ENCODE data around the gene OR2G2. TPM values are rescaled to one million over a fixed set of nuclear protein-coding genes. Genes with fewer than 3 reads are reported as not detected.

The OR2G2 gene
- polyA plus RNA-seq, 3 donors = not detected

- Histone ChIP-seq H3K9ac (ENCODE audit: insufficient read depth, low read length, poor library complexity, severe bottlenecking) (no peak overlapping the region), H2AFZ (ENCODE audit: insufficient read depth, low read depth, low read length, poor library complexity, severe bottlenecking) (no peak overlapping the region), H3K27ac (ENCODE audit: low read depth in 1 of 2, low read length in 2 of 2) (no peak overlapping the region), H4K20me1 (ENCODE audit: insufficient read depth, low read length) (no peaks in the 10 kb centered on the region), H3K4me1 (ENCODE audit: control insufficient read depth in 1 of 2, insufficient read depth in 2 of 2, low read length in 2 of 2) (no peaks in the 10 kb centered on the region), H3K9me3 (replicated peaks in 1 of 2; ENCODE audit: control insufficient read depth in 1 of 2, insufficient read depth in 1 of 2, low read length in 2 of 2) (no peaks in the 10 kb centered on the region), H3K79me2 (ENCODE audit: insufficient read depth, low read length) (no peaks in the 10 kb centered on the region), H3K36me3 (replicated peaks in 1 of 2; ENCODE audit: control insufficient read depth in 1 of 2, insufficient read depth in 2 of 2, low read length in 2 of 2) (no peaks in the 10 kb centered on the region), H3K4me2 (replicated peaks; ENCODE audit: extremely low read depth, low read length, poor library complexity, severe bottlenecking) (no peak overlapping the region), H3K4me3 (replicated peaks in 1 of 3; ENCODE audit: low read depth in 2 of 3, low read length in 3 of 3) (no peak overlapping the region), H3K27me3 (ENCODE audit: control insufficient read depth in 2 of 2, insufficient read depth in 2 of 2, low read length in 2 of 2) (no peaks in the 10 kb centered on the region)
- H3K27ac Mint-ChIP-seq = no peak overlapping the region
- 78% methylated on average over 9 of the region's 10 CpGs for WGBS (ENCODE audit: insufficient coverage)
- no peaks in the 10 kb centered on the region for H3K4me1 Mint-ChIP-seq
- peaks cover 0 to 2% (median 0%) of the 10 kb centered on the region in 7 donors for H3K9me3 Mint-ChIP-seq
- no peak for DNase-seq
- intact Hi-C loops (cut with micrococcal nuclease) = no loop called here
- no peaks in the 10 kb centered on the region for H3K27me3 Mint-ChIP-seq (ENCODE audit: low read depth in 3 of 3)
- no peak for TF ChIP-seq CTCF (IDR thresholded peaks at IDR 0.05)
- H3K36me3 Mint-ChIP-seq = no peaks in the 10 kb centered on the region
- H3K4me3 Mint-ChIP-seq = no peak overlapping the region
Measured at GRCh38 chr1:247561711-247562110, 26.4 kb upstream of the OR2G2 start.

- Mint-ChIP-seq H3K9me3 (peaks cover 0 to 2% (median 0%) of the 10 kb centered on the region in 7 donors), H3K4me3 (no peak overlapping the region), H3K27me3 (ENCODE audit: low read depth in 3 of 3) (no peaks in the 10 kb centered on the region), H3K4me1 (no peaks in the 10 kb centered on the region), H3K36me3 (no peaks in the 10 kb centered on the region), H3K27ac (peak overlapping the region in 1 of 7 donors; percentile 31)
- no peaks in the 10 kb centered on the region for H3K36me3 ChIP-seq (replicated peaks in 1 of 2; ENCODE audit: control insufficient read depth in 1 of 2, insufficient read depth in 2 of 2, low read length in 2 of 2)
- H3K27me3 ChIP-seq (ENCODE audit: control insufficient read depth in 2 of 2, insufficient read depth in 2 of 2, low read length in 2 of 2) = no peaks in the 10 kb centered on the region
- no peaks in the 10 kb centered on the region for H3K4me1 ChIP-seq (ENCODE audit: control insufficient read depth in 1 of 2, insufficient read depth in 2 of 2, low read length in 2 of 2)
- no peak for TF ChIP-seq CTCF (IDR thresholded peaks at IDR 0.05)
- no peaks in the 10 kb centered on the region for H3K9me3 ChIP-seq (replicated peaks in 1 of 2; ENCODE audit: control insufficient read depth in 1 of 2, insufficient read depth in 1 of 2, low read length in 2 of 2)
- no peaks in the 10 kb centered on the region for H4K20me1 ChIP-seq (ENCODE audit: insufficient read depth, low read length)
- intact Hi-C loops (cut with micrococcal nuclease) = no loop called here
- H3K27ac ChIP-seq (ENCODE audit: low read depth in 1 of 2, low read length in 2 of 2) = no peak overlapping the region
- no peaks in the 10 kb centered on the region for H3K79me2 ChIP-seq (ENCODE audit: insufficient read depth, low read length)
- no peak overlapping the region for H2AFZ ChIP-seq (ENCODE audit: insufficient read depth, low read depth, low read length, poor library complexity, severe bottlenecking)
- no peak for DNase-seq
- H3K9ac ChIP-seq (ENCODE audit: insufficient read depth, low read length, poor library complexity, severe bottlenecking) = no peak overlapping the region
- WGBS (ENCODE audit: insufficient coverage) = 57% methylated on average over 9 of the region's 9 CpGs
- no peak overlapping the region for H3K4me2 ChIP-seq (replicated peaks; ENCODE audit: extremely low read depth, low read length, poor library complexity, severe bottlenecking)
- H3K4me3 ChIP-seq (replicated peaks in 1 of 3; ENCODE audit: low read depth in 2 of 3, low read length in 3 of 3) = no peak overlapping the region
Measured at GRCh38 chr1:247562198-247562597, 26.0 kb upstream of the OR2G2 start.

Data from CD14-positive monocyte (primary cell).